ENCODE data around the gene LIN52. TPM values are rescaled to one million over a fixed set of nuclear protein-coding genes. Genes with fewer than 3 reads are reported as not detected.

The LIN52 gene
- total and polyA plus RNA-seq, 2 donors (not counting 3 experiments of a cell fraction or from before 2014, with no cell fraction given): 6.6 to 9.7 TPM

- no peak for FAIRE-seq
- intact Hi-C loops (cut with micrococcal nuclease): no loop called here
These were observed 7.4 kb upstream of the LIN52 start for GRCh38 chr14:74077401-74077800.

More at GRCh38 chr14:74077401-74077800, 7.4 kb upstream of the LIN52 start:
- TF ChIP-seq JUN (IDR thresholded peaks at IDR 0.05; ENCODE audit: borderline replicate concordance, insufficient read depth, insufficient read length, low read depth) (no peak), FOS (IDR thresholded peaks at IDR 0.05; ENCODE audit: borderline replicate concordance, insufficient read depth, low read length) (no peak), GATA2 (IDR thresholded peaks at IDR 0.05; ENCODE audit: insufficient read depth, insufficient read length, low read depth, low read length) (no peak), CTCF (IDR thresholded peaks at IDR 0.05; ENCODE audit: extremely low read depth in 1 of 2, insufficient read depth in 1 of 2, low read depth in 1 of 2, low read length in 2 of 2) (no peak)
- H3K4me1 ChIP-seq (ENCODE audit: control insufficient read depth, extremely low read depth, insufficient read depth, low read length): peaks cover 16% of the 10 kb centered on the region
- ChIA-PET POLR2A (no interaction called here), CTCF (interaction anchor here (0.9 to 1.2 kb wide), 2 partner anchors 9 to 13 kb away, joined by 3 to 4 read pairs; no protein-coding TSS in a partner anchor)
- H3K9me1 ChIP-seq (replicated peaks; ENCODE audit: control insufficient read depth, extremely low read depth, insufficient read depth, low read length): no peaks in the 10 kb centered on the region
- H4K20me1 ChIP-seq (replicated peaks; ENCODE audit: control insufficient read depth, extremely low read depth, insufficient read depth, low read length): no peaks in the 10 kb centered on the region
- dilution Hi-C loops (cut with MboI; ENCODE audit: extremely low pct_ligation_motif_present, low sequenced_read_pairs): no loop called here
- no peak overlapping the region for H2AFZ ChIP-seq (ENCODE audit: low read depth, low read length)
- H3K4me3 ChIP-seq (replicated peaks in 1 of 3; ENCODE audit: insufficient read depth in 1 of 3, low read depth in 1 of 3, low read length in 3 of 3): no peak overlapping the region
- H3K79me2 ChIP-seq (ENCODE audit: control insufficient read depth, insufficient read depth, low read length): no peaks in the 10 kb centered on the region
- no peak overlapping the region for H3K27ac ChIP-seq (ENCODE audit: insufficient read depth, low read depth, low read length)
- no TSS peak for BruUV-seq (replicated peaks)
- H3K27me3 ChIP-seq (ENCODE audit: control insufficient read depth in 2 of 2, insufficient read depth in 2 of 2, low read length in 2 of 2): no peaks in the 10 kb centered on the region
- H3K9ac ChIP-seq (replicated peaks; ENCODE audit: extremely low read depth, insufficient read depth, low read length): no peak overlapping the region
- H3K9me3 ChIP-seq (replicated peaks; ENCODE audit: control insufficient read depth, insufficient read depth, low read length): no peaks in the 10 kb centered on the region
- H3K4me2 ChIP-seq (ENCODE audit: insufficient read depth, low read length): no peak overlapping the region
- no peak for DNase-seq (ENCODE audit: low read depth, low spot score)
- no peaks in the 10 kb centered on the region for H3K36me3 ChIP-seq (ENCODE audit: control insufficient read depth in 2 of 2, extremely low read depth in 1 of 2, insufficient read depth in 2 of 2, low read length in 2 of 2)

All from endothelial cell of umbilical vein (primary cell).